ENCODE data around the gene RPL18.

RPL18 gene

GRCh38 chr19:48629599-48630295 lies 10.8 kb upstream of the RPL18 start:
- no peak for DNase-seq

GRCh38 chr19:48629297-48629598 lies 10.3 kb upstream of the RPL18 start:
- DNase-seq, result no peak

GRCh38 chr19:48628486-48629296 lies 9.7 kb upstream of the RPL18 start:
- DNase-seq, result no peak

GRCh38 chr19:48627865-48628314 lies 8.9 kb upstream of the RPL18 start:
- no peak for DNase-seq

- no peak for DNase-seq
These were observed 8.4 kb upstream of the RPL18 start for GRCh38 chr19:48627201-48627864.

GRCh38 chr19:48625891-48626327 lies 6.9 kb upstream of the RPL18 start:
- no peak for DNase-seq

- no peak for DNase-seq
These were observed 6.1 kb upstream of the RPL18 start for GRCh38 chr19:48624791-48625723.

- DNase-seq, result peak; percentile 93
These were observed 5.2 kb upstream of the RPL18 start for GRCh38 chr19:48624067-48624594.

- DNase-seq, result no peak
These were observed 4.6 kb upstream of the RPL18 start for GRCh38 chr19:48623556-48624066.

GRCh38 chr19:48619692-48620585 lies 961 bp upstream of the RPL18 start:
- DNase-seq, result no peak

- no peak for DNase-seq
These were observed 581 bp downstream of the RPL18 start for GRCh38 chr19:48618278-48618915.

- no peak for DNase-seq
These were observed 1.6 kb downstream of the RPL18 start for GRCh38 chr19:48617146-48617937.

- no peak for DNase-seq
These were observed 2.4 kb downstream of the RPL18 start for GRCh38 chr19:48616491-48617056.

- DNase-seq, result no peak
These were observed 2.9 kb downstream of the RPL18 start for GRCh38 chr19:48616041-48616436.

- no peak for DNase-seq
These were observed 3.5 kb downstream of the RPL18 start for GRCh38 chr19:48615231-48616040.

- DNase-seq, result no peak
These were observed 4.3 kb downstream of the RPL18 start, which contains the start of gene FAM83E for GRCh38 chr19:48614436-48615230. TSS of gene FAM83E (minus strand) at chr19:48615076. CDS start at chr19:48613372, 1,704 bp downstream.

GRCh38 chr19:48613852-48614435 lies 5.0 kb downstream of the RPL18 start:
- no peak for DNase-seq

Measured in T1000 (cell line).